Vagina (tissue), 2 donors: Measurements from ENCODE around the gene PARM1. TPM values are rescaled to one million over a fixed set of nuclear protein-coding genes. Genes with fewer than 3 reads are reported as not detected.

ENCODE experiments used
- DNase-seq, 2 donors: peaks; one replicate each; pipeline ENCODE4 v3.0.0-alpha.2; 2017; ENCODE audit errors: extremely low spot score in 2 of 2
- H3K27ac ChIP-seq: fragments of 200-600 bp; sonication (generic); one replicate; pipeline ENCODE4 v1.5.1; 2019
- H3K27me3 ChIP-seq: fragments of 200-600 bp; sonication (generic); one replicate; pipeline ENCODE4 v1.5.1; 2019
- H3K36me3 ChIP-seq, 2 donors: fragments of 200-600 bp; sonication (generic); one replicate each; pipeline ENCODE4 v1.5.1; 2017 to 2019
- H3K4me1 ChIP-seq: fragments of 200-600 bp; sonication (generic); one replicate; pipeline ENCODE4 v1.5.1; 2019
- H3K4me3 ChIP-seq, 2 donors: fragments of 200-600 bp; sonication (generic); 1 replicate in 1 of 2; 2 replicates in 1 of 2; pipeline ENCODE4 v1.5.1; 2016 to 2019
- H3K9me3 ChIP-seq: fragments of 200-600 bp; sonication (generic); one replicate; pipeline ENCODE4 v1.5.1; 2019
- POLR2A ChIP-seq, 2 donors: fragments of 450-650 bp; IDR thresholded peaks; one replicate each; pipeline ENCODE4 v1.6.1; 2017; ENCODE audit warnings: antibody characterized with exemption in 2 of 2, mild to moderate bottlenecking in 2 of 2, moderate library complexity in 2 of 2
- POLR2AphosphoS5 ChIP-seq, 2 donors: sonication (generic); formaldehyde crosslinking; IDR thresholded peaks; one replicate each; pipeline ENCODE4 v1.9.0; 2017; ENCODE audit warnings: antibody characterized with exemption in 2 of 2, mild to moderate bottlenecking in 2 of 2, low read depth in 1 of 2; ENCODE audit not compliant: insufficient read depth in 1 of 2
- intact Hi-C: fragments of 100-400 bp; cut with DNase I; formaldehyde crosslinking; loops from one replicate; pipeline ENCODE4 v1.15.1; 2023
- total RNA-seq: library from RNA; depleted of rRNA; stranded (reverse); fragments of >200 nt; gene quantifications from one replicate; pipeline ENCODE4 v1.2.3, GENCODE V29; 2016
- TF ChIP-seq, protein P1 (sequence below), 3 experiments: fragments of 450-650 bp in 2 of 3; fragments of 200-600 bp in 1 of 3; sonication (generic) in 1 of 3; IDR thresholded peaks; one replicate each; pipeline ENCODE4 v1.5.1; 2017 to 2019; ENCODE audit warnings: antibody characterized with exemption in 3 of 3, mild to moderate bottlenecking in 2 of 3, moderate library complexity in 2 of 3

Gene PARM1
- total RNA-seq: 26.3 TPM

GRCh38 chr4:74932832-74933561 lies at the start of gene PARM1:
PARM1 (plus strand) TSS chr4:74933116; CDS start chr4:74933328, 212 bp downstream.
- Histone ChIP-seq H3K27ac (peak within 1 kb of the TSS; percentile 76), H3K4me3 (peak within 1 kb of the TSS; percentile 55 to 71), H3K36me3 (no peaks in the 10 kb centered on the region), H3K9me3 (no peaks in the 10 kb centered on the region), H3K4me1 (peaks cover 5% of the 10 kb centered on the region), H3K27me3 (no peaks in the 10 kb centered on the region)
- peak in 1 of 2 donors; percentile 92 for DNase-seq
- intact Hi-C loops: loop anchor here (10.0 kb wide), 2 partner anchors 392 to 542 kb away; no protein-coding TSS in a partner anchor
- TF ChIP-seq, protein P1, sequence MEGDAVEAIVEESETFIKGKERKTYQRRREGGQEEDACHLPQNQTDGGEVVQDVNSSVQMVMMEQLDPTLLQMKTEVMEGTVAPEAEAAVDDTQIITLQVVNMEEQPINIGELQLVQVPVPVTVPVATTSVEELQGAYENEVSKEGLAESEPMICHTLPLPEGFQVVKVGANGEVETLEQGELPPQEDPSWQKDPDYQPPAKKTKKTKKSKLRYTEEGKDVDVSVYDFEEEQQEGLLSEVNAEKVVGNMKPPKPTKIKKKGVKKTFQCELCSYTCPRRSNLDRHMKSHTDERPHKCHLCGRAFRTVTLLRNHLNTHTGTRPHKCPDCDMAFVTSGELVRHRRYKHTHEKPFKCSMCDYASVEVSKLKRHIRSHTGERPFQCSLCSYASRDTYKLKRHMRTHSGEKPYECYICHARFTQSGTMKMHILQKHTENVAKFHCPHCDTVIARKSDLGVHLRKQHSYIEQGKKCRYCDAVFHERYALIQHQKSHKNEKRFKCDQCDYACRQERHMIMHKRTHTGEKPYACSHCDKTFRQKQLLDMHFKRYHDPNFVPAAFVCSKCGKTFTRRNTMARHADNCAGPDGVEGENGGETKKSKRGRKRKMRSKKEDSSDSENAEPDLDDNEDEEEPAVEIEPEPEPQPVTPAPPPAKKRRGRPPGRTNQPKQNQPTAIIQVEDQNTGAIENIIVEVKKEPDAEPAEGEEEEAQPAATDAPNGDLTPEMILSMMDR (IDR thresholded peaks at IDR 0.05): peak; percentile 53 to 67 (median 55)
- TF ChIP-seq POLR2AphosphoS5 (IDR thresholded peaks at IDR 0.05; ENCODE audit: insufficient read depth in 1 of 2, low read depth in 1 of 2) (peak in 1 of 2 donors; percentile 74), POLR2A (IDR thresholded peaks at IDR 0.05) (peak in 1 of 2 donors; percentile 39)

DNA sequence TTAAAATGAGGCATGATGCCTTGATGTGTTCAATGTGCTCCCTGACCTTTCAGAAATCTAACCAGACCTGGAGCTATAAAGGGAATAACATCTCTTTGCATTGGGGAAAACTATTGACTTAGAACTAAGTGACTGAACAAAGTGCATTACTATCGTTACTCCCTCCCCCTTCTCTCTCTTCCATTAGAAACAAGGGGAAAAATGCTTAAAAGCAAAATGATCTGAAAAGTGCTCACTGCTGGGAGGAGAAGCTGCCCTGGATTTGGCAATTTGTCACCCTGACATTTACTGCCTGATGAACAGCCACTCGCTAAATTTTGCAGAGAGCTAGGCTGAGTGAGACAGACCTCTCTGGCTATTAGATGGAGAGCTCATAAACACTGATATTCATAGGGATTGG lies 48.6 kb upstream of the PARM1 start:
- TF ChIP-seq POLR2AphosphoS5 (IDR thresholded peaks at IDR 0.05; ENCODE audit: insufficient read depth in 1 of 2, low read depth in 1 of 2): no peak
- no peak for TF ChIP-seq POLR2A (IDR thresholded peaks at IDR 0.05)
- TF ChIP-seq, protein P1 (IDR thresholded peaks at IDR 0.05): no peak
- intact Hi-C loops: no loop called here

DNA sequence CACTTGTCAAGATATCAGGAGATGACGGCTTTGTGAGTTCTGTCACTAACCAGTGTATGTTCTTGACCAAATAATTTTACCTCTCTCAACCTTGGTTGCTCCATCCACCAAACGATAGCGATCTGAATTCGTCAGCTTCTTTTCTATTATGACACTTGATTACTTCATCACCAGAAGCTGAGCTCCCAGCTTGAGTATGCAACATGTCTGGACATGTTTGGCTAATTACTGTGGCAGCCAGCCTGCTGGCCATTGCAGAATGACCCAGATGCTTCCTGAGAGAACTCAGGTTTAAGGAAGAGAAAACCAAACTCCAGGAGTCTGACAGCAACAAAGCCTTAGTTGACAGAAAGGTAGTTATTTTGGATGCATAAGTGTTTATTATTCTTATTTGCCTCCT lies 46.4 kb upstream of the PARM1 start:
- intact Hi-C loops: no loop called here
- Histone ChIP-seq H3K27me3 (no peaks in the 10 kb centered on the region), H3K4me3 (no peak overlapping the region), H3K4me1 (no peaks in the 10 kb centered on the region), H3K27ac (no peak overlapping the region), H3K36me3 (no peaks in the 10 kb centered on the region), H3K9me3 (no peaks in the 10 kb centered on the region)
- no peak for DNase-seq
- TF ChIP-seq POLR2A (IDR thresholded peaks at IDR 0.05): no peak
- peak in 1 of 2 donors; percentile 34 for TF ChIP-seq POLR2AphosphoS5 (IDR thresholded peaks at IDR 0.05; ENCODE audit: insufficient read depth in 1 of 2, low read depth in 1 of 2)

More for the DNA sequence above, 48.6 kb upstream of the PARM1 start:
- no peaks in the 10 kb centered on the region for H3K27me3 ChIP-seq
- no peak overlapping the region for H3K4me3 ChIP-seq
- H3K9me3 ChIP-seq: no peaks in the 10 kb centered on the region
- no peak for DNase-seq
- H3K27ac ChIP-seq: no peak overlapping the region
- no peaks in the 10 kb centered on the region for H3K36me3 ChIP-seq
- no peaks in the 10 kb centered on the region for H3K4me1 ChIP-seq

- no peaks in the 10 kb centered on the region for H3K36me3 ChIP-seq
- no peak overlapping the region for H3K27ac ChIP-seq
- H3K9me3 ChIP-seq: no peaks in the 10 kb centered on the region
- H3K4me3 ChIP-seq: no peak overlapping the region
- H3K4me1 ChIP-seq: no peaks in the 10 kb centered on the region
- intact Hi-C loops: no loop called here
- no peak for DNase-seq
- no peaks in the 10 kb centered on the region for H3K27me3 ChIP-seq
- TF ChIP-seq POLR2A (IDR thresholded peaks at IDR 0.05) (no peak), POLR2AphosphoS5 (IDR thresholded peaks at IDR 0.05; ENCODE audit: insufficient read depth in 1 of 2, low read depth in 1 of 2) (no peak)
- TF ChIP-seq, protein P1 (IDR thresholded peaks at IDR 0.05): no peak
These were observed 42.6 kb upstream of the PARM1 start for GRCh38 chr4:74890341-74890740.

- H3K36me3 ChIP-seq: no peaks in the 10 kb centered on the region
- intact Hi-C loops: no loop called here
- no peak overlapping the region for H3K4me3 ChIP-seq
- DNase-seq: no peak
- TF ChIP-seq POLR2A (IDR thresholded peaks at IDR 0.05) (no peak), POLR2AphosphoS5 (IDR thresholded peaks at IDR 0.05; ENCODE audit: insufficient read depth in 1 of 2, low read depth in 1 of 2) (no peak)
- TF ChIP-seq, protein P1 (IDR thresholded peaks at IDR 0.05): no peak
- no peak overlapping the region for H3K27ac ChIP-seq
- H3K9me3 ChIP-seq: no peaks in the 10 kb centered on the region
- no peaks in the 10 kb centered on the region for H3K4me1 ChIP-seq
- no peaks in the 10 kb centered on the region for H3K27me3 ChIP-seq
These were observed 41.9 kb upstream of the PARM1 start for GRCh38 chr4:74891037-74891436.
